Raji (cell line): ENCODE measurements around the gene FBXL15.

Source experiments
- POLR2A ChIP-seq: IDR thresholded peaks from 2 replicates; pipeline ENCODE4 v1.6.1; 2011; ENCODE audit warnings: low read depth, low read length, control low read depth; ENCODE audit not compliant: insufficient read depth

Gene FBXL15

GRCh38 chr10:102404361-102405107 lies 16.1 kb upstream of the FBXL15 start:
- TF ChIP-seq POLR2A = no peak

GRCh38 chr10:102405108-102405571 lies 15.5 kb upstream of the FBXL15 start:
- TF ChIP-seq POLR2A = 0 out of 2 replicates have a peak, but pooled peaks have one; percentile 4

- TF ChIP-seq POLR2A = 0 out of 2 replicates have a peak, but pooled peaks have one; percentile 3
Observed at GRCh38 chr10:102405632-102406031, 15.0 kb upstream of the FBXL15 start.

- no peak for TF ChIP-seq POLR2A
Observed at GRCh38 chr10:102406815-102407214, 13.8 kb upstream of the FBXL15 start.

- TF ChIP-seq POLR2A = no peak
Observed at GRCh38 chr10:102407425-102408130, 13.1 kb upstream of the FBXL15 start.

- TF ChIP-seq POLR2A = no peak
Observed at GRCh38 chr10:102408131-102408727, 12.4 kb upstream of the FBXL15 start.

GRCh38 chr10:102408728-102409603 lies 11.7 kb upstream of the FBXL15 start:
- TF ChIP-seq POLR2A = no peak

- no peak for TF ChIP-seq POLR2A
Observed at GRCh38 chr10:102409604-102410428, 10.8 kb upstream of the FBXL15 start.

GRCh38 chr10:102410429-102411073 lies 10.1 kb upstream of the FBXL15 start:
- no peak for TF ChIP-seq POLR2A

- TF ChIP-seq POLR2A = no peak
Observed at GRCh38 chr10:102411341-102412255, 9.0 kb upstream of the FBXL15 start.

GRCh38 chr10:102412293-102412692 lies 8.3 kb upstream of the FBXL15 start:
- no peak for TF ChIP-seq POLR2A

- TF ChIP-seq POLR2A = no peak
Observed at GRCh38 chr10:102413053-102413705, 7.5 kb upstream of the FBXL15 start.
